Osteoblast (primary cell): ENCODE measurements around the gene ABCB8. TPM values are rescaled to one million over a fixed set of nuclear protein-coding genes. Genes with fewer than 3 reads are reported as not detected.

ENCODE experiments used
- DNase-seq: peaks from one replicate; pipeline ENCODE4 v3.0.0; 2011; ENCODE audit warnings: low spot score, mixed read lengths; ENCODE audit not compliant: insufficient read length; ENCODE audit errors: missing footprints
- H2AFZ ChIP-seq: 2 replicates; pipeline ENCODE4 v1.6.0; 2011; ENCODE audit warnings: mild to moderate bottlenecking, low read length
- H3K27ac ChIP-seq: 2 replicates; pipeline ENCODE4 v1.5.1; 2011; ENCODE audit warnings: mild to moderate bottlenecking, low read depth, low read length, moderate library complexity
- H3K27me3 ChIP-seq: 2 replicates; pipeline ENCODE4 v1.6.0; 2012; ENCODE audit warnings: mild to moderate bottlenecking, control low read depth, inconsistent platforms, low read length, moderate library complexity; ENCODE audit not compliant: insufficient read depth
- H3K36me3 ChIP-seq: 2 replicates; pipeline ENCODE4 v1.5.1; 2011; ENCODE audit warnings: mild to moderate bottlenecking, low read length, control low read depth, moderate library complexity; ENCODE audit not compliant: insufficient read depth
- H3K4me1 ChIP-seq: 2 replicates; pipeline ENCODE4 v1.5.1; 2011; ENCODE audit warnings: mild to moderate bottlenecking, low read length, control low read depth, moderate library complexity; ENCODE audit not compliant: insufficient read depth
- H3K4me2 ChIP-seq: 2 replicates; pipeline ENCODE4 v1.6.0; 2011; ENCODE audit warnings: mild to moderate bottlenecking, low read length; ENCODE audit not compliant: insufficient read depth
- H3K4me3 ChIP-seq: fragments of 200-600 bp; sonication (generic); 3 replicates; pipeline ENCODE4 v1.5.1; 2012; ENCODE audit warnings: mild to moderate bottlenecking, low read length, inconsistent platforms; ENCODE audit not compliant: insufficient read depth
- H3K79me2 ChIP-seq: 2 replicates; pipeline ENCODE4 v1.6.0; 2012; ENCODE audit warnings: mild to moderate bottlenecking, low read length, control low read depth, inconsistent platforms; ENCODE audit not compliant: insufficient read depth
- H3K9me3 ChIP-seq: 2 replicates; pipeline ENCODE4 v1.5.1; 2011; ENCODE audit warnings: low read depth, low read length, control low read depth
- H4K20me1 ChIP-seq: 2 replicates; pipeline ENCODE4 v1.6.0; 2012; ENCODE audit warnings: mild to moderate bottlenecking, low read length, control low read depth; ENCODE audit not compliant: insufficient read depth
- CTCF ChIP-seq: IDR thresholded peaks from 2 replicates; pipeline ENCODE4 v1.5.1; 2011; ENCODE audit warnings: mild to moderate bottlenecking, low read depth, low read length, moderate library complexity; ENCODE audit errors: extremely low read depth
- total RNA-seq: library from RNA; depleted of rRNA; stranded (reverse); fragments of >200 nt; gene quantifications from 2 replicates; pipeline ENCODE4 v1.2.3, GENCODE V29; 2012

ABCB8 gene
- total RNA-seq, 1 donor, result 32.6 TPM

- H3K79me2 ChIP-seq, result no peaks in the 10 kb centered on the region
Observed at GRCh38 chr7:151001546-151001945, 26.7 kb upstream of the ABCB8 start.

DNA sequence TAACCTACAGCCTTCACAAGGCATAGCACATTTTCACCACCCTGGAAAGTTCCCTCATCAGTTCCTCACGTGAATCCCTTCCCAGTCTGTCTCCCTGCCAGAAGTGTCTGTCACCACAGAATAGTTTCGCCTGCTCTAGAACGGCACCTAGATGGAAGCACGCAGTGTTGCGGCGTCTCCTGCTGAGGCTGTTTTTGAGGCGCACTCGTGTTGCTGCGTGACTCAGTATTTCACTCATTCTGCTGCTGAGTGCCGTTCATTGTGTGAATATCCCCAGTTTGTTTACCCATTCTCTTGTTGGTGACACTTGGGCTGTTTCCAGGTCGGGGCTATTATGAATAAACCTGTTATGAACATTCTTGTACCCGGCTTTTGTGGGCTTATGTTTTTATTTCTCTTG lies 24.7 kb upstream of the ABCB8 start:
- no peaks in the 10 kb centered on the region for H3K36me3 ChIP-seq
- no peaks in the 10 kb centered on the region for H3K79me2 ChIP-seq
- no peaks in the 10 kb centered on the region for H3K27me3 ChIP-seq
- no peak overlapping the region for H3K4me3 ChIP-seq
- no peak for DNase-seq
- H3K4me2 ChIP-seq, result no peak overlapping the region
- TF ChIP-seq CTCF, result no peak
- H4K20me1 ChIP-seq, result no peaks in the 10 kb centered on the region
- no peak overlapping the region for H3K27ac ChIP-seq
- H2AFZ ChIP-seq, result no peak overlapping the region
- no peaks in the 10 kb centered on the region for H3K9me3 ChIP-seq
- H3K4me1 ChIP-seq, result no peaks in the 10 kb centered on the region

More at GRCh38 chr7:151001546-151001945, 26.7 kb upstream of the ABCB8 start:
- no peak overlapping the region for H2AFZ ChIP-seq
- TF ChIP-seq CTCF, result no peak
- H3K4me3 ChIP-seq, result no peak overlapping the region
- H4K20me1 ChIP-seq, result no peaks in the 10 kb centered on the region
- no peaks in the 10 kb centered on the region for H3K4me1 ChIP-seq
- DNase-seq, result peak; percentile 63
- no peak overlapping the region for H3K4me2 ChIP-seq
- H3K36me3 ChIP-seq, result no peaks in the 10 kb centered on the region
- no peak overlapping the region for H3K27ac ChIP-seq
- H3K9me3 ChIP-seq, result no peaks in the 10 kb centered on the region
- H3K27me3 ChIP-seq, result no peaks in the 10 kb centered on the region

GRCh38 chr7:151005566-151005965 lies 22.7 kb upstream of the ABCB8 start:
- H3K27me3 ChIP-seq, result no peaks in the 10 kb centered on the region
- no peaks in the 10 kb centered on the region for H3K9me3 ChIP-seq
- H3K4me3 ChIP-seq, result no peak overlapping the region
- H3K36me3 ChIP-seq, result no peaks in the 10 kb centered on the region
- no peaks in the 10 kb centered on the region for H3K79me2 ChIP-seq
- no peak overlapping the region for H3K4me2 ChIP-seq
- H3K4me1 ChIP-seq, result no peaks in the 10 kb centered on the region
- no peak for DNase-seq
- no peak overlapping the region for H2AFZ ChIP-seq
- H3K27ac ChIP-seq, result no peak overlapping the region
- H4K20me1 ChIP-seq, result no peaks in the 10 kb centered on the region
- no peak for TF ChIP-seq CTCF

GRCh38 chr7:151006590-151007300 lies 21.5 kb upstream of the ABCB8 start:
- Histone ChIP-seq H2AFZ (no peak overlapping the region), H3K4me1 (no peaks in the 10 kb centered on the region), H3K4me3 (no peak overlapping the region), H3K27me3 (no peaks in the 10 kb centered on the region), H3K36me3 (no peaks in the 10 kb centered on the region), H3K4me2 (no peak overlapping the region), H3K79me2 (no peaks in the 10 kb centered on the region), H4K20me1 (no peaks in the 10 kb centered on the region), H3K9me3 (no peaks in the 10 kb centered on the region), H3K27ac (no peak overlapping the region)
- TF ChIP-seq CTCF, result no peak
- peak; percentile 85 for DNase-seq
